ENCODE results near the gene RFXANK.

The RFXANK gene

DNA sequence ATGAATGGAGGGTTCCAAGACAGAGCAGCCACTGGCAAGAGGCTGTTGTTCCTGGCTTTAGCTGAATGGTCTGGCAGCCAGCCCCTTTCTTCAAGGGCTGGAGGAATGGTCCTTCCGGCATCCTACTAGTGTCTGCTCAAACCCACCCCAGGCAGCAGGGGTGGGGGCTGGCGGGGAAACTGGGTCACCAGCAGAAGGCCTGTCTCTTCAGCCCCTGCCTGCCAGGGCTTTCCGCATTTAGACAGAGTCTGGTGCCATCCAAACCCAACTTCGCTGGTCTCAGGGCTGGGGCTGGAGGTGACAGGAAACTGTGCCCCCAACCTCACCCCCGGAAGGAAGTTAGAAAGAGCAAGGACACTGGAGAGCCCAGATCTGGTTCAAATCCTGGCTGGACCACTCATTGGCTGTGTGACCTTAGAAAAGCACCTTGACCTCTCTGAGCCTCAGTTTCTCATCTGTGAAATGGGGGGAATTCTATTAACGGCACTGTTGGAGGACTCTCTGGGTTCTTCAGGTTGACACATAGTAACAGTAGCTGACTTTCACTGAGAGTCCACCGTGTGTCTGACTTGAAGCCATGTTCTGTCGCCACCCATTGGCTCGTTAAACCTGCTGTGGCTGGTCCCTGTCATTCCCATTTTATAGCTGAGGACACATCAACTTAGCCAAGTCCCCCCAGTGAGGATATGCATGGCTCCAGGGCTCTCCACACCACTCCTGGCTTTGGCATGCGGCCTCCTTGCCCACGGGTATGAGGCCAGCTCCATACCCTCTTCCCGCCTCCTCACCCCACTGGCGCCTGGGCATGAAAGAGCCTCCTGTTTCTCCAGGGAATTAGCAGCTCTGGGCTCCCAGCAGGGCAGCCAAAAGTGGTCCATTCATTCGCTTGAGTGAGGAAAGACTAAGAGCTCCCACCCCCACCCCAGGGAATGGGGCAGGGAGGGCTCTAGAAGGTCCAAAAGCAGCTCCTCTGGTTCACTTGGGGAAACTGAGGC is 13.7 kb downstream of the RFXANK start:
- Histone ChIP-seq H3K4me1 (ENCODE audit: insufficient read depth, low read length, severe bottlenecking) (peaks cover 14% of the 10 kb centered on the region), H3K27ac (ENCODE audit: low read depth, low read length, poor library complexity, severe bottlenecking) (no peak overlapping the region), H3K9me3 (ENCODE audit: low read length) (no peaks in the 10 kb centered on the region), H3K4me2 (ENCODE audit: low read length) (no peak overlapping the region), H3K9me2 (ENCODE audit: low read depth, low read length) (no peaks in the 10 kb centered on the region), H3K4me3 (ENCODE audit: low read depth, low read length, poor library complexity, severe bottlenecking) (no peak overlapping the region), H3K79me2 (ENCODE audit: insufficient read depth, low read length) (0 out of 2 replicates have a peak, but pooled peaks cover 6% of the 10 kb centered on the region), H4K20me1 (ENCODE audit: insufficient read depth, low read length) (no peaks in the 10 kb centered on the region), H3K36me3 (ENCODE audit: insufficient read depth, low read length) (peaks cover 7% of the 10 kb centered on the region; the same call in 1 of the 2 replicates), H3K27me3 (ENCODE audit: insufficient read depth, low read length) (peaks cover 14% of the 10 kb centered on the region; the same call in 1 of the 2 replicates), H3F3A (ENCODE audit: insufficient read depth, low read length) (no peaks in the 10 kb centered on the region), H3K9ac (ENCODE audit: low read length) (no peak overlapping the region), H2AFZ (ENCODE audit: low read length) (no peak overlapping the region)
- TF ChIP-seq, protein P1, sequence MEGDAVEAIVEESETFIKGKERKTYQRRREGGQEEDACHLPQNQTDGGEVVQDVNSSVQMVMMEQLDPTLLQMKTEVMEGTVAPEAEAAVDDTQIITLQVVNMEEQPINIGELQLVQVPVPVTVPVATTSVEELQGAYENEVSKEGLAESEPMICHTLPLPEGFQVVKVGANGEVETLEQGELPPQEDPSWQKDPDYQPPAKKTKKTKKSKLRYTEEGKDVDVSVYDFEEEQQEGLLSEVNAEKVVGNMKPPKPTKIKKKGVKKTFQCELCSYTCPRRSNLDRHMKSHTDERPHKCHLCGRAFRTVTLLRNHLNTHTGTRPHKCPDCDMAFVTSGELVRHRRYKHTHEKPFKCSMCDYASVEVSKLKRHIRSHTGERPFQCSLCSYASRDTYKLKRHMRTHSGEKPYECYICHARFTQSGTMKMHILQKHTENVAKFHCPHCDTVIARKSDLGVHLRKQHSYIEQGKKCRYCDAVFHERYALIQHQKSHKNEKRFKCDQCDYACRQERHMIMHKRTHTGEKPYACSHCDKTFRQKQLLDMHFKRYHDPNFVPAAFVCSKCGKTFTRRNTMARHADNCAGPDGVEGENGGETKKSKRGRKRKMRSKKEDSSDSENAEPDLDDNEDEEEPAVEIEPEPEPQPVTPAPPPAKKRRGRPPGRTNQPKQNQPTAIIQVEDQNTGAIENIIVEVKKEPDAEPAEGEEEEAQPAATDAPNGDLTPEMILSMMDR (IDR thresholded peaks at IDR 0.05; ENCODE audit: low read length), result no peak
- no peak for TF ChIP-seq EZH2 (IDR thresholded peaks at IDR 0.05; ENCODE audit: borderline replicate concordance, low read length)

DNA sequence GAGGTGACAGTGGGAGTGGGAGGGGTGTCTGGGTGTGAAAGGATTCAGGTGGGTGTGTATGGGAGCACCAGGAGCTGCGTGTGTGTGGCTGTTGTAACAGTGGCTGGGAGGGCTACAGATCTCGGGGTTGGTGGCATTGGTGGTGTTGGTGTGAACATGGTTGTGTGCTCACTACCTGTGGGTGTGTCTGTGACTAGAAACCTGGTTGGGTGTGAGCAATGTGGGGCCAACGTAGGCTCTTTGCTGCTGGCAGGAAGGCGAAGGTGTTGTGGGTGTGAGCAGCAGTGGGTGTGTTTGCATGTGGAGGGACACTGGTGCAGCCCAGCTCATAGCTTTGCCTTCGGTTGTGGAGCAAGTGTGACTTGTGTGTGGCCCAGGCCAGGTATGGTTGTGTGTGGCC is 14.9 kb downstream of the RFXANK start:
- no peak overlapping the region for H3K4me2 ChIP-seq (ENCODE audit: low read length)
- no peaks in the 10 kb centered on the region for H3K9me2 ChIP-seq (ENCODE audit: low read depth, low read length)
- 0 out of 2 replicates have a peak, but pooled peaks cover 6% of the 10 kb centered on the region for H3K79me2 ChIP-seq (ENCODE audit: insufficient read depth, low read length)
- H2AFZ ChIP-seq (ENCODE audit: low read length), result no peak overlapping the region
- H3K27ac ChIP-seq (ENCODE audit: low read depth, low read length, poor library complexity, severe bottlenecking), result no peak overlapping the region
- H3K36me3 ChIP-seq (ENCODE audit: insufficient read depth, low read length), result no peaks in the 10 kb centered on the region
- H3F3A ChIP-seq (ENCODE audit: insufficient read depth, low read length), result no peaks in the 10 kb centered on the region
- H3K9ac ChIP-seq (ENCODE audit: low read length), result no peak overlapping the region
- H4K20me1 ChIP-seq (ENCODE audit: insufficient read depth, low read length), result no peaks in the 10 kb centered on the region
- peaks cover 7% of the 10 kb centered on the region for H3K4me1 ChIP-seq (ENCODE audit: insufficient read depth, low read length, severe bottlenecking)
- peaks cover 14% of the 10 kb centered on the region; the same call in 1 of the 2 replicates for H3K27me3 ChIP-seq (ENCODE audit: insufficient read depth, low read length)
- no peaks in the 10 kb centered on the region for H3K9me3 ChIP-seq (ENCODE audit: low read length)
- no peak for TF ChIP-seq EZH2 (IDR thresholded peaks at IDR 0.05; ENCODE audit: borderline replicate concordance, low read length)
- TF ChIP-seq, protein P1 (IDR thresholded peaks at IDR 0.05; ENCODE audit: low read length), result no peak
- no peak overlapping the region for H3K4me3 ChIP-seq (ENCODE audit: low read depth, low read length, poor library complexity, severe bottlenecking)

DNA sequence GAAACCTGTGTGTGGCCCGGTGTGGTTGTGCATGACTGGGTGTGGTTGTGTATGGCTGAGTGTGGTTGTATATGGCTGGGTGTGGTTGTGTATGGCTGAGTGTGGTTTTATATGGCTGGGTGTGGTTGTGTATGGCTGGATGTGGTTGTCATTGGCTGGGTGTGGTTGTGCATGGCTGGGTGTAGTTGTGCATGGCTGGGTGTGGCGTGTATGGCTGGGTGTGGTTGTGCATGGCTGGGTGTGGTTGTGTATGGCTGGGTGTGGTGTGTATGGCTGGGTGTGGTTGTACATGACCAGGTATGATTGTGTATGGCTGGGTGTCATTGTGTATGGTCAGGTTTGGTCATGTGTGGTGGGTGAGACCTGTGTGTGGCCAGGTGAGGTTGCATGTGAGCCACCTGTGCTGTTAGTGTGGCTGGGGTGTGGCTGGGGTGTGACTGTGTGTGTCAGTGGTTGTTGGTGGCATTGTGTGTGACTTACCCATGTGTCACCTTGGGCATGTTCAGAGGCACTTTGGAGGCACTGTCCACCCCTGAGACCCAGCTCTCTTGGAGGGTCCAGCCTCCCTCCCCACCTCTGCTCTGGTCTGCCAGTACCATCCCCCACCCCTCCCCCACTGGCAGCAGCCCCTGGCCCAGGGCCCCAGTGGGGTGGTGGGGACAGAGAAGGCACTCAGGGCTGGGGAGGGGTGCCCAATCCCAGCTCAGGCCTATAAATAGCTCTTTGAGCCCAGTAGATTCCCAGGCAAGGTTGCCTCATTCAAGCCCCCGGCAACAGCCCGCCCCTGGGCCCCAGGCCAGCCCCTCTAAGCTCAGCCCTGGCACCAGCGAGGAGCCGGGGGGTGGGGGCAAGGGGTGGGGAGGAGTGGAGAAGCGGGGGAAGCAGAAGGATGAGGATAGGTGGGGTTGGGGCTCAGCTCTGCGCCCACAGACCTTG is 15.8 kb downstream of the RFXANK start:
- H3K9ac ChIP-seq (ENCODE audit: low read length), result no peak overlapping the region
- H3F3A ChIP-seq (ENCODE audit: insufficient read depth, low read length), result no peaks in the 10 kb centered on the region
- no peaks in the 10 kb centered on the region for H3K36me3 ChIP-seq (ENCODE audit: insufficient read depth, low read length)
- H2AFZ ChIP-seq (ENCODE audit: low read length), result no peak overlapping the region
- peaks cover 14% of the 10 kb centered on the region; the same call in 1 of the 2 replicates for H3K27me3 ChIP-seq (ENCODE audit: insufficient read depth, low read length)
- TF ChIP-seq, protein P1 (IDR thresholded peaks at IDR 0.05; ENCODE audit: low read length), result no peak
- no peak for TF ChIP-seq EZH2 (IDR thresholded peaks at IDR 0.05; ENCODE audit: borderline replicate concordance, low read length)
- no peaks in the 10 kb centered on the region for H3K4me1 ChIP-seq (ENCODE audit: insufficient read depth, low read length, severe bottlenecking)
- H3K4me3 ChIP-seq (ENCODE audit: low read depth, low read length, poor library complexity, severe bottlenecking), result no peak overlapping the region
- H4K20me1 ChIP-seq (ENCODE audit: insufficient read depth, low read length), result no peaks in the 10 kb centered on the region
- no peaks in the 10 kb centered on the region for H3K9me2 ChIP-seq (ENCODE audit: low read depth, low read length)
- no peaks in the 10 kb centered on the region for H3K79me2 ChIP-seq (ENCODE audit: insufficient read depth, low read length)
- H3K4me2 ChIP-seq (ENCODE audit: low read length), result no peak overlapping the region
- H3K9me3 ChIP-seq (ENCODE audit: low read length), result no peaks in the 10 kb centered on the region
- H3K27ac ChIP-seq (ENCODE audit: low read depth, low read length, poor library complexity, severe bottlenecking), result no peak overlapping the region
